Stimulated activated CD8-positive, alpha-beta memory T cell treated with anti-CD3 and anti-CD28 coated beads, Interleukin-2, amount 100 ng/mL, for 1 hour (primary cell): ENCODE data around the gene ITIH6.

Source experiments
- DNase-seq, 2 donors: peaks; one replicate each; pipeline ENCODE4 v3.0.0-alpha.2; 2020; ENCODE audit warnings: low read depth in 2 of 2

Gene ITIH6

GRCh38 chrX:54711735-54712134, 86.3 kb downstream of the ITIH6 start:
- DNase-seq = no peak

GRCh38 chrX:54710920-54711319, 87.1 kb downstream of the ITIH6 start:
- DNase-seq = no peak

GRCh38 chrX:54708404-54708803, 89.7 kb downstream of the ITIH6 start:
- no peak for DNase-seq
